HG03457 (cell line): ENCODE results near the gene NUDT9.

ENCODE experiments used
- ATAC-seq: cut with Tn5 transposase; IDR thresholded peaks from one replicate; pipeline ENCODE4 v1.9.1; 2021; ENCODE audit warnings: moderate number of reproducible peaks; ENCODE audit not compliant: unreplicated experiment

NUDT9 gene

GRCh38 chr4:87502580-87503238 lies 80.3 kb downstream of the NUDT9 start:
- no peak for ATAC-seq

DNA sequence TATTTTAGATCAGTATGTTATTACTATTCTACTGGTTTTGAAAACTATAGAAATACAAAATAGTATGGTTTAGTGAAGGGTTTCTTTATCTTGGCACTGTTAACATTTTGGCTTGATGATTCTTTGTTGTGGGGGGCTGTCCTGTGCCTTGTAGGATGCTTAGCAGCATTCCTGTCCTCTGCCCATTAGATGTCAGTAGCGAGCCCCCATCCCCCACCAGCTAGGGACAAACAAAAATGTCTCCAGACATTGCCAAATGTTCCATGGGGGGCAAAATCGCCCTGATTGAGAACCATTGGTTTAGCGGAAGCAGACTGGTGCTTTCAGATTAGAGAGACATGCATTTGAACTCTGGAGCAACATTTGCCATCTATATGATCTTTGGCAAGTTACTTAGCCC lies 83.5 kb downstream of the NUDT9 start:
- ATAC-seq = no peak

DNA sequence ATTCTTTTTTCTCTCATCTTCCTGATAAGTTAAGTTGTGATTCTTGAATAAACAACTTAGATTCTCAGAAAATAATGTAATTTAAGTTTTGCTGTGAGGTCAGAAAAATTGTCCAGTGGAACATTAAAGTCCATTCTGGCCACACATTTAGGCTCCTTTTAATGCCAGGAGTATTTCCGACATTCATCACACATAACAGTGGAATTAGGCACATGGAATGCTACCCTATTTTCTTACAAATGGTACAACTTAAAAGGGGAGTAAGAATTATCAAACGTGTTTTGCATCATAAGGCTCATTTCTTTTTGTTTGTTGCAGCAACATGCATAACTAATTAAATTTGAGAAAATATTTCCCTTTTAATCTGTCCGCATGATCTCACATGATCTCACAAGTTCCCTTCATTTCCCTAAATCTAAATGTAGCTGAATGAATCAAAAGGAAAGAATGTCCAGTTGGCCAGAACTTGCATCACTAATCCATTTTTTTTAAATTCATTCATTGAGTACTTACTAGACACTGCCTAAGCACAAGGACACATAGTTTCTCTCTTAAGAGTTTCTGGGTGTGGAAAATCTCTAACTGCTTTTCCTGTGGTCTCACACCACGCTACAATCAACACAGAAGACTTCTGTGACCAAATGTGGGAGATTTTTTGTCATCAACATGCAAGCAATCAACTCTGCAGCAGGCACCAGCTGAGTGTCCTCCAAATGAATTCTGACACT lies 84.8 kb downstream of the NUDT9 start:
- no peak for ATAC-seq
